ENCODE data around the gene ZZZ3.
"Not testable (repeated sequence)": the region's sequence is repeated elsewhere in the genome, so short reads cannot be mapped to it uniquely, and the experiment has no call there.

Gene ZZZ3

DNA sequence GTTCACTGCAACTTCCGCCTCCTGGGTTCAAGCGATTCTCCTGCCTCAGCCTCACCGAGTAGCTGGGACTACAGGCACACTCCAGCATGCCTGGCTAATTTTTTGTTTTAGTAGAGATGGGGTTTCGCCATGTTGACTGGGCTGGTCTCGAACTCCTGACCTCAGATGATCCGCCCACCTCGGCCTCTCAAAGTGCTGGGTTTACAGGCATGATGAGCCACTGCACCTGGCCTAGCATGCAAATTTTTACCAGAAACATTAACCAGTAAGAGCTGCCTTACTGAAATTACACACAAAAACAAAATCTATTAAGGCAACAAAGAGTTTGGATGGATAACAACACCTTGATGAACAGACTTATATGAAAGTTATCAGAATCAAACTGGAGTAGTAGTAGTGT, 12.1 kb downstream of the ZZZ3 start:
- no peak for DNase-seq (ENCODE audit: low spot score)

- no peak for DNase-seq (ENCODE audit: low spot score)
These were observed 13.5 kb downstream of the ZZZ3 start for GRCh38 chr1:77668924-77669449.

- no peak for DNase-seq (ENCODE audit: low spot score)
These were observed 17.4 kb downstream of the ZZZ3 start for GRCh38 chr1:77664939-77665516.

- no peak for DNase-seq (ENCODE audit: low spot score)
These were observed 20.8 kb downstream of the ZZZ3 start for GRCh38 chr1:77661696-77662095.

GRCh38 chr1:77659879-77660593, 22.4 kb downstream of the ZZZ3 start:
- DNase-seq (ENCODE audit: low spot score), result no peak

GRCh38 chr1:77658271-77658670, 24.2 kb downstream of the ZZZ3 start:
- DNase-seq (ENCODE audit: low spot score), result no peak

DNA sequence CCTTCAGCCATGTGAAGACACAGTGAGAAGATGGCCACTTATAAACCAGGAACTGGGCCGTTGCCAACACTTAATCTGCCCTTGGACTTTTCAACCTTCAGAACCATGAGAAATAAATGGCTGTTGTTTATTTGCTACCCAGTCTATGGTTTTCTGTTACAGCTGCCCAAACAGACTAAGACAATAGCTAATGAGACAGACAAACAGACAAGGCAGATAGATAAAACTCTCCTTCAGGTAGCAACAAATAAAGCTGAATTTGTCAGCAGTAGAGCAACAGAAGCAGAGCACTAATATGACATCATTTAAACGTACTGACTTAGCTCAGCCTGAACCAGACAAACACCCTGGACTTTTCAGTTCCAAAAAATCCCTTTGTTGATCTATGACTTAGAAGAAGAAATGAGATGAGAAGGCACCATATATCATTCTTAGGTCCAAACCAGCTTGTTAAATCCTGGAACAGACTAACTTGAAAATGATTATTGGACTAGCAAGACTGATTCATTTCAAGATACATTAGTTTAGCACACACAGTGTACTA, 27.0 kb downstream of the ZZZ3 start:
- no peak for DNase-seq (ENCODE audit: low spot score)

GRCh38 chr1:77652970-77653516, 29.4 kb downstream of the ZZZ3 start:
- DNase-seq (ENCODE audit: low spot score), result no peak

- no peak for DNase-seq (ENCODE audit: low spot score)
These were observed 30.2 kb downstream of the ZZZ3 start for GRCh38 chr1:77652268-77652667.

- no peak for DNase-seq (ENCODE audit: low spot score)
These were observed 33.3 kb downstream of the ZZZ3 start for GRCh38 chr1:77649127-77649526.

GRCh38 chr1:77646224-77646623, 36.2 kb downstream of the ZZZ3 start:
- DNase-seq (ENCODE audit: low spot score), result not testable (repeated sequence)

DNA sequence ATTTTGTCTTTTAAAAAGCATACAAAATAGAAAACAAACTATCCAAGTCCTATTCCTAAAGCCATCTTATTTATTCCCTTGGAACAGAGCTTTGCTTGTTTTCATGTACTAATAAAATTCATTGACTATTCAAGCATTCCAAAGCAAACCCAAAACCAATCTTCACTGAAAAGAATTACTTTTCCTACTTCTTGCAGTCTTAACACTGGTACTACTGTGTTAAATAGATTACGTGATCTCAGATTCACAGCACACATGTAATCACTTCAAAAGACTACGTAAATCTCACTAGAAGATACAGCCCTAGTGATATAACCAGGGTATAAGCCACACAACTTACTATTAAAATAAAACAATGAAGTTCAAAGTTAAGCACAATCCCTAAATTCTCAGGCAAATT, 39.0 kb downstream of the ZZZ3 start:
- DNase-seq (ENCODE audit: low spot score), result no peak

DNA sequence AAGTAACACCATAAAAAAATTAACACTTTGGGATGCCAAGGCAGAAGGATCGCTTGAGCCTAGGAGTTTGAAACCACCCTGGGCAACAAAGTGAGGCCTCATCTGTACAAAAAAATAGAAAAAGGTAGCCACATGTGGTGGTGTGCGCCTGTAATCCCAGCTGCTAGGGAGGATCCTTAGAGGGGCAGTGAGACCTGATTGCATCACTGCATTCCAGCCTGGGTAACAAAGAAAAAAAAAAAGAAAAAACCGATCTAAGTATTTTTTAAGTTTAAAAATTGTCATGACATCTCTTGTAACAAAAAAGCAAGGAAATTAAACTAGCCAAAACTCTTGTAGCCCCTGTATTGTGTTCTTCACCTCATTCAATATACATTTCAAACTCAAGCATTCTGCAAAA, 39.5 kb downstream of the ZZZ3 start:
- DNase-seq (ENCODE audit: low spot score), result no peak

DNA sequence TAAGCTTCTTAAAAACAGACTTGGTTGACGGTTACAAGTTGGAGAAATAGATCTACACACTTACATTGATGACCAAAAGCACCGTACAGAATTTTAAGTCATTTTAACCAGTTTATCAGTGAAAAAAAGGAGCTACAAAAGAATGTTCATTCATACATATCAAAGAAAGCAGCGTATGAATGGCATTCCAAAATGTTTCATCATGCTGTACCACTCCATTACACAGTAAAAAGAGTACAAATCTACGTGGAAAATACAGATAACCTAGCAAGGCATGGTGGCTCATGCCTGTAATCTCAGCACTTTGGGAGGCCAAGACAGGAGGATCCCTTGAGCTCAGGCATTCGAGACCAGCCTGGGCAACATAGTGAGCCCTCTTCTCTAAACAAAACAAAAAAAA, 40.3 kb downstream of the ZZZ3 start:
- DNase-seq (ENCODE audit: low spot score), result no peak

DNA sequence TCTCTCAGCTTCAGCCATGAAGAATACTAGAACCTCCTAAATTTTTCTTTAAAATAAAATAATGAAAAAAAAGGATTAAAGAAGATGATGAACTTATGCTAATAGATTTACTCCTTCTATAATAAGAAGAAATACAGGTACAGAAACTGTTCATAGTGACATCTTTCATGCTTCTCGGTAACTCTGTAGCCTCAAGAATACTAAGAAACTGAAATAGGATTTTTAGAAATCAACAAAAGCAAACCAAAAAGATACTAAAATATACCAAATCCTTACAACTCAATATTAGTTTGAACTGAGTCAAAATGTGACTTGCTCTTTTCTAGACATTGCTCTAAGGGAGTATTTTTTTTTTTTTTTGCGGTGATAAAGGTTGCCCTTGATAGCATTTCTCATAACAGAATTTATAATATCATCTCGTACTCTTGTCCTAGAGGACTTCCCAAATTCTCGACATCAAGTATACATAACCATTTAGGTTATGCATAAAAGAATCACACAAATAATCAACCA, 42.8 kb downstream of the ZZZ3 start:
- DNase-seq (ENCODE audit: low spot score), result no peak

GRCh38 chr1:77639056-77639455, 43.4 kb downstream of the ZZZ3 start:
- DNase-seq (ENCODE audit: low spot score), result no peak

- no peak for DNase-seq (ENCODE audit: low spot score)
These were observed 45.6 kb downstream of the ZZZ3 start for GRCh38 chr1:77636864-77637263.

All from HuH-7.5 (cell line).